Endothelial cell (in vitro differentiated cells): ENCODE results near the gene HEG1. TPM values are rescaled to one million over a fixed set of nuclear protein-coding genes. Genes with fewer than 3 reads are reported as not detected.

Experiments
- DNase-seq: peaks from one replicate; pipeline ENCODE4 v3.0.0; 2021; ENCODE audit warnings: low spot score
- H3K27ac Mint-ChIP-seq: one replicate; pipeline ENCODE4 v1.8.0; 2021; ENCODE audit warnings: mixed read lengths, inconsistent platforms; ENCODE audit not compliant: unreplicated experiment
- H3K27me3 Mint-ChIP-seq: one replicate; pipeline ENCODE4 v1.8.0; 2021; ENCODE audit warnings: mild to moderate bottlenecking, moderate library complexity, mixed read lengths, inconsistent platforms; ENCODE audit not compliant: unreplicated experiment
- H3K36me3 Mint-ChIP-seq: one replicate; pipeline ENCODE4 v1.8.0; 2021; ENCODE audit warnings: mild to moderate bottlenecking, low read depth, mixed read lengths, inconsistent platforms; ENCODE audit not compliant: unreplicated experiment
- H3K4me1 Mint-ChIP-seq: one replicate; pipeline ENCODE4 v1.8.0; 2021; ENCODE audit warnings: mild to moderate bottlenecking, mixed read lengths, inconsistent platforms; ENCODE audit not compliant: unreplicated experiment
- H3K4me3 Mint-ChIP-seq: one replicate; pipeline ENCODE4 v1.8.0; 2021; ENCODE audit warnings: mild to moderate bottlenecking, mixed read lengths, inconsistent platforms; ENCODE audit not compliant: unreplicated experiment
- H3K9me3 Mint-ChIP-seq: one replicate; pipeline ENCODE4 v1.8.0; 2021; ENCODE audit warnings: mixed read lengths, inconsistent platforms; ENCODE audit not compliant: unreplicated experiment
- total RNA-seq: library from RNA; stranded (reverse); fragmentation: NEBNext Ultra II Directional; extraction: Animal tissue kit (Norgen Biotek cat#: 25700); gene quantifications from one replicate; pipeline ENCODE4 v1.2.1, GENCODE V29; 2021; ENCODE audit not compliant: unreplicated experiment
- TF ChIP-seq, protein P1 (sequence below): fragments of 200-600 bp; sonication (generic); IDR thresholded peaks from one replicate; pipeline ENCODE4 v1.5.0; 2021; ENCODE audit warnings: antibody characterized with exemption; ENCODE audit not compliant: unreplicated experiment

Gene HEG1
- total RNA-seq, 1 donor from 2014 or later, result 17.1 TPM

- Mint-ChIP-seq H3K27me3 (no peaks in the 10 kb centered on the region), H3K4me1 (peaks cover 18% of the 10 kb centered on the region), H3K36me3 (peaks cover 12% of the 10 kb centered on the region), H3K4me3 (no peak overlapping the region), H3K27ac (no peak overlapping the region), H3K9me3 (no peaks in the 10 kb centered on the region)
- TF ChIP-seq, protein P1, sequence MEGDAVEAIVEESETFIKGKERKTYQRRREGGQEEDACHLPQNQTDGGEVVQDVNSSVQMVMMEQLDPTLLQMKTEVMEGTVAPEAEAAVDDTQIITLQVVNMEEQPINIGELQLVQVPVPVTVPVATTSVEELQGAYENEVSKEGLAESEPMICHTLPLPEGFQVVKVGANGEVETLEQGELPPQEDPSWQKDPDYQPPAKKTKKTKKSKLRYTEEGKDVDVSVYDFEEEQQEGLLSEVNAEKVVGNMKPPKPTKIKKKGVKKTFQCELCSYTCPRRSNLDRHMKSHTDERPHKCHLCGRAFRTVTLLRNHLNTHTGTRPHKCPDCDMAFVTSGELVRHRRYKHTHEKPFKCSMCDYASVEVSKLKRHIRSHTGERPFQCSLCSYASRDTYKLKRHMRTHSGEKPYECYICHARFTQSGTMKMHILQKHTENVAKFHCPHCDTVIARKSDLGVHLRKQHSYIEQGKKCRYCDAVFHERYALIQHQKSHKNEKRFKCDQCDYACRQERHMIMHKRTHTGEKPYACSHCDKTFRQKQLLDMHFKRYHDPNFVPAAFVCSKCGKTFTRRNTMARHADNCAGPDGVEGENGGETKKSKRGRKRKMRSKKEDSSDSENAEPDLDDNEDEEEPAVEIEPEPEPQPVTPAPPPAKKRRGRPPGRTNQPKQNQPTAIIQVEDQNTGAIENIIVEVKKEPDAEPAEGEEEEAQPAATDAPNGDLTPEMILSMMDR, result no peak
- no peak for DNase-seq
These were observed 55.1 kb downstream of the HEG1 start for GRCh38 chr3:125000661-125001060.

DNA sequence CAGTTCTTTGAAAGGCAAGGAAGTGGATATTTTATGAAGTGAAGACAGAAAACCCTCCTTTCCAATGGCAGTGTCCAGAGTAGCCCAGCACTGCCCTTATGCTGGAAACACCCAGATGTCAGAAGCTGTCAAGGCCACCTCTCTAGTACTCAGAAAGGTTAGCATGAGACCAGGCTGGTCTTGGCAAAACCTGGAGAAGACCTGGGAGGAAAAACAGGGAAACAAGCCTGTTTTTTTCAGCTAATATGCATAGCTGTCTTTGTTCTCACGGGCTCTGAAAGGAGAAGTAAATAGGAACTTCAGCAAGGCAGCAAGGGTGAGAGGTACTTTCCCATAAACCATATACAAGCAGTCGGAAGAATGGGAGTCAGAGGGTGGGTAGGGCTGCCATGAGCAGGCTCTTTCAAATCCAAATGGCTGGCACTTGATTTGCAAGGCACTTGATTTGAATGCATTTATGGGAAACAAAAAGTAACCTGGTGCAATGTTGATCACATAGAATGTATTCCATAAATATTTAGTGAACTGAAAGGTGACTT lies 55.8 kb downstream of the HEG1 start:
- DNase-seq, result no peak
- Mint-ChIP-seq H3K27me3 (no peaks in the 10 kb centered on the region), H3K36me3 (peaks cover 12% of the 10 kb centered on the region), H3K27ac (no peak overlapping the region), H3K9me3 (no peaks in the 10 kb centered on the region), H3K4me1 (peaks cover 20% of the 10 kb centered on the region), H3K4me3 (no peak overlapping the region)
- TF ChIP-seq, protein P1, result no peak

GRCh38 chr3:124999317-124999716 lies 56.5 kb downstream of the HEG1 start:
- Mint-ChIP-seq H3K27me3 (no peaks in the 10 kb centered on the region), H3K4me3 (no peak overlapping the region), H3K36me3 (peaks cover 12% of the 10 kb centered on the region), H3K9me3 (no peaks in the 10 kb centered on the region), H3K4me1 (peaks cover 20% of the 10 kb centered on the region), H3K27ac (no peak overlapping the region)
- TF ChIP-seq, protein P1, result no peak
- no peak for DNase-seq

DNA sequence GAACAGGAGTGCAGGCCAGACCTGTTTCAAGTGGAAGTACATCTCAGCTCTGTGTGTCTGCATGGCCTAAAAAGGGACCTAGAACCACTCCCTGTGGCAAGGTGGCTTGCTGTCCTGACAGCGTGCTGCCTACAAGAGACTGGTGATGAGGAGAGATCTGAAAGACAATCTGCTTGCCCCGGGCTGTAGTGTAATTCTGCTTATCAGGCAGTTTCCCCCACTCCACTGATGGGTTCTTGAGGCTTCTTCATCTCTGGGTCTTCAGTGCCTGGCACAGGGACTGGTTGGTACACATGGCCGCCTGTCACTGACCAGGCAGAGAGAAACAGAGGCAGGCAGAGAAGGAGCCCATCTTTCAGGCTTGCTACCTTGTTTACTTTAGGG lies 57.6 kb downstream of the HEG1 start:
- H3K9me3 Mint-ChIP-seq, result no peaks in the 10 kb centered on the region
- H3K27me3 Mint-ChIP-seq, result peaks cover 3% of the 10 kb centered on the region
- TF ChIP-seq, protein P1, result no peak
- no peak overlapping the region for H3K4me3 Mint-ChIP-seq
- no peak for DNase-seq
- peaks cover 20% of the 10 kb centered on the region for H3K4me1 Mint-ChIP-seq
- peaks cover 18% of the 10 kb centered on the region for H3K36me3 Mint-ChIP-seq
- no peak overlapping the region for H3K27ac Mint-ChIP-seq

GRCh38 chr3:124997303-124998246 lies 58.2 kb downstream of the HEG1 start:
- TF ChIP-seq, protein P1, result no peak
- no peaks in the 10 kb centered on the region for H3K9me3 Mint-ChIP-seq
- H3K4me3 Mint-ChIP-seq, result no peak overlapping the region
- no peak for DNase-seq
- peaks cover 18% of the 10 kb centered on the region for H3K36me3 Mint-ChIP-seq
- no peak overlapping the region for H3K27ac Mint-ChIP-seq
- peaks cover 3% of the 10 kb centered on the region for H3K27me3 Mint-ChIP-seq
- peaks cover 20% of the 10 kb centered on the region for H3K4me1 Mint-ChIP-seq
